Erythroblast (primary cell): ENCODE data around the gene FMNL1.

ENCODE experiments used
- DNase-seq, 2 experiments: peaks; one replicate each; lab custom pipeline; 2025; lab: John Stamatoyannopoulos, UW
- GATA1 ChIP-seq: IDR thresholded peaks from 2 replicates; pipeline ENCODE4 v1.6.1; 2011; ENCODE audit warnings: low read depth, mild to moderate bottlenecking, control low read depth, low read length, moderate library complexity
- POLR2A ChIP-seq: IDR thresholded peaks from 2 replicates; pipeline ENCODE4 v1.6.1; 2011; ENCODE audit warnings: mild to moderate bottlenecking, low read length

The FMNL1 gene

GRCh38 chr17:45253879-45254278, 32.2 kb downstream of the FMNL1 start:
- no peak for DNase-seq
- TF ChIP-seq GATA1 (no peak), POLR2A (no peak)

GRCh38 chr17:45255358-45255757, 33.7 kb downstream of the FMNL1 start:
- TF ChIP-seq GATA1: no peak
- TF ChIP-seq POLR2A: no peak
- DNase-seq: no peak

DNA sequence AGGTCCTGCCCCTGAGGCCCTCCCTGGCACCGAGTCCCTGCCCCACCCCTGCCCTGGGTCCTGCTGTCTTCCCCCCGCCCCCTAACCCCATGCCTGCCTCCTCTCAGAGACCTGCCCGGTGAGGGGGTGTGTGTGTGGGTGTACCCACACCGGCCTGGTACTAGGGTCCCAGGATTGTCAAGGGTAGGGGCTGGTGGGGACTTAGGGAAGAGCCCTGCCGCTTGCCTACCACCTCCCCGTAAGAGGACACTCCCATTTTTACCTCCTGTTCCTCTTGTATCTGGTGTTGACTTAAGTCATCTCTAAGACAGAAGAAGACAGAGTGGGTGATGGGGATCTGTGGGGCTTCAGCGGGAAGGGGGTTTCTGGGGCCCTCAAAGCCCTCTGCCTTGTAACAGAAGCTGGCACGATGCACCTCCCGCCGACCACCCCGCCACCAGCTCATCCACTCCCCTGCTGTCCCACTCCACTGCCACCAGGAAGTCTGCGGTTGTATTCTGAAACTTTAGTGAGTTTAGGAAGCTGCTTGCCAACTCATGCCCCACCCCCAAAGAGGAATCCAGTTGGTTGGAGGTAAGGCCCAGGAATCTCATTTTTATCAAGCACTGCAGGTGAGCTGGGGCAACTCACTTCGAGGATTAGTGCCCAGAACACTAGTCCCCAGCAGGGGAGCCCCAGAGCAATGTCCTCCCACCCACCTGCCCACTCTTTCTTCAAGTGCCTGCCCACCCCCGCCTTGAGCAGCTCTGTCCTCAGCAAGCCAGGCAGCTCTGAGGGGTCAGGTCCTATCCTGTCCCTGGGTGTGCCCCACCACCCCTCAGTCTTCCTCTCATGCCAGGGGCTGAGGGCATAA, 34.7 kb downstream of the FMNL1 start:
- TF ChIP-seq GATA1 (no peak), POLR2A (no peak)
- DNase-seq: no peak

GRCh38 chr17:45257115-45257514, 35.4 kb downstream of the FMNL1 start:
- DNase-seq: no peak

GRCh38 chr17:45258981-45259380, 37.3 kb downstream of the FMNL1 start:
- TF ChIP-seq POLR2A (no peak), GATA1 (no peak)
- no peak for DNase-seq

More at GRCh38 chr17:45257115-45257514, 35.4 kb downstream of the FMNL1 start:
- TF ChIP-seq POLR2A: no peak
- no peak for TF ChIP-seq GATA1

DNA sequence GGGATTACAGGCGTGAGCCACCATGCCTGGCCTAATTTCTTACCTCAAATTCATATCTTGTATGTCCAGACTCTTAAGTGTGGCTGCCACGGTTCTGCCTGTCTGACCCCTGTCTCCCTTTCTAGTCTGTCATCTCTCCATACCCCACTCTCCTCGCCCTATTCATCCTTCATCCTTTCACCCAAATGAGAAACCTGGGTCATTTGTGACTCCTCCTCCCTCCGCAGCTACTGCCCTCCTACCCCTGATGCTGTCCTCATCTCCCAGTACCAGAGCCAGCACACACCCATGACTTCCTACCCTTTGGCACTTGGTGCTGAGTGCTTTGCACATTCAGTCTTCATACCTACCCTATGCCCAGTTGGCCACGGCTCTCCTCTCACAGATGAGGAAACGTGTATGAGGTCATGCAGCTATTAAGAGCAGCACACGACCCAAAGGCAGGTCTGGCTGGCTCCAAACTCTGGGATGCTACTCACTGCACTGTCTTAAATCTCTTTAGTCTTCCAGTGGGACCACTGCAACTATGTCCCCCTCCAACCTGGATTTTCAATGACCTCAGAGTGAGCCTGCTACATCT, 38.6 kb downstream of the FMNL1 start:
- no peak for TF ChIP-seq GATA1
- TF ChIP-seq POLR2A: no peak
- no peak for DNase-seq

- peak; percentile 42 to 51 for DNase-seq
- no peak for TF ChIP-seq GATA1
- peak; percentile 31 for TF ChIP-seq POLR2A
Measured at GRCh38 chr17:45261577-45262515, 40.2 kb downstream of the FMNL1 start, which contains the start of gene SPATA32. Gene SPATA32 (minus strand): TSS chr17:45262094. CDS start chr17:45262016, 78 bp downstream.

GRCh38 chr17:45262516-45263476, 41.1 kb downstream of the FMNL1 start:
- no peak for TF ChIP-seq GATA1
- no peak for TF ChIP-seq POLR2A
- no peak for DNase-seq

GRCh38 chr17:45263477-45263860, 41.8 kb downstream of the FMNL1 start:
- no peak for DNase-seq
- no peak for TF ChIP-seq POLR2A
- no peak for TF ChIP-seq GATA1

DNA sequence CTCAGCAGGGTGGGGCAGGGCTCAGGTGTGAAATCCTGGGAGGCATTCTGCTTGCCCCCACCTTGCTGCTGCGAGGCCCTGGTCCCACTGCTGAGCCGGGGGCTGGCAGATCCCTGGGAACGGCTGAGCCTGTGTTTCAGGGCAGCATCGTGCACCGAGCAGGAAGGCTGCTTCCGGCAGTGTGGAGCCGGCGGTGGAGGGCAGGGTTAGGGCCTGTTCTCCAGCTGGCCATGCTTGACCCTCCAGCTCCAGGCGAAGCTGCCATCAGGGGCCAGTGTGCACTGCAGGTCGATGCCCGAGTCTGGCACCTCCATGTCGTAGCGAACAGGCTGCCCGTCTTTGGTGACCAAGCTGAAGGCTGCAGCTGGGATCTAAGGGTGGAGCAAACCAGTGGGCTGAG, 42.7 kb downstream of the FMNL1 start:
- TF ChIP-seq GATA1 (no peak), POLR2A (no peak)

GRCh38 chr17:45264988-45265387, 43.3 kb downstream of the FMNL1 start:
- TF ChIP-seq POLR2A: no peak
- TF ChIP-seq GATA1: no peak
- no peak for DNase-seq

More for the DNA sequence above, 42.7 kb downstream of the FMNL1 start:
- no peak for DNase-seq

GRCh38 chr17:45265821-45266220, 44.1 kb downstream of the FMNL1 start:
- no peak for DNase-seq
- TF ChIP-seq GATA1 (no peak), POLR2A (no peak)
